ENCODE measurements around the gene CNTNAP3. TPM values are rescaled to one million over a fixed set of nuclear protein-coding genes. Genes with fewer than 3 reads are reported as not detected.
A peak's percentile ranks its signal among the peaks of the same experiment; 100 is the strongest.
"Not testable (repeated sequence)": the region's sequence is repeated elsewhere in the genome, so short reads cannot be mapped to it uniquely, and the experiment has no call there.

Gene CNTNAP3
- total RNA-seq, 1 experiment from 2014 or later, result 8.8 TPM

DNA sequence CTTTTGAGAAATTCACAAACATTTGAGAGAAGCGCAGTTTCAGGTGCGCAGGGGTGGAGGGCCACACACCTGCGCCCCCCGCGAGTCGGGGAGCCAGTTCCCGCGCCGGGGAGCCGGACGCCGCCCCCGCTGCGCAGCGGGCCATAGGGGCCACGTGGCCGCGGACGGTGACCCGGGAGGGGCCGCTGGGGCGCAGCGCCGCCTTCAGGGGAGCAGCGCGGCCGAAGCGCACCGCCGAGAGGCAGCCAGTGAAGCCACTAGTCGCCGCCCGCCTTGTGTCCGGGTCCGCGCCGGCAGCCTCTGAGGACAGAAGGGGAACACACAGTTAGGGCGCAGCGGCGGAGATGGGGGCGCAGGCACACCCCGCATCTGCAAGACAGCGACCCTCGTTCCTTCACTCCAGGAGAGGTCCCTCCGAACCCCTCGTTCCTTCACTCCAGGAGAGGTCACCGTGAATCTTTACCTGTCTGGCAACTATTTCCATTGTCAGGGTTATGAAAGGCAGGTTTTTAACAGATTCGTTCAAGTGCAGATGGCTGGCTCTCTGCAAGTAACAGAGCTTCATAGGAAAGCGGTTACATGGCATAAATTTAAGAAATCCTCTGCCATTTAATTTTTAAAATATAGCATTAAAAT, 209.2 kb downstream of the CNTNAP3 start:
- peak overlapping the region; percentile 23 to 37 for H3K4me3 ChIP-seq (ENCODE audit: low read depth in 2 of 2, low read length in 2 of 2)
- H3K9me3 ChIP-seq (ENCODE audit: control insufficient read depth, insufficient read depth, low read depth, low read length); in situ Hi-C loops (cut with HindIII; ENCODE audit: low pct_unique_long_range_greater_than_20kb, low sequenced_read_pairs); H3K27me3 ChIP-seq (ENCODE audit: control insufficient read depth, insufficient read depth, low read length); H3K36me3 ChIP-seq (ENCODE audit: control insufficient read depth, insufficient read depth, low read length); POLR2A ChIA-PET; H3K4me1 ChIP-seq (ENCODE audit: control insufficient read depth, insufficient read depth, low read length); H3K27ac ChIP-seq (ENCODE audit: low read length); DNase-seq (ENCODE audit: low read depth, low spot score); CTCF ChIA-PET; BruUV-seq (replicated peaks); intact Hi-C loops (cut with micrococcal nuclease; ENCODE audit: unreplicated experiment): not testable (repeated sequence)
- ATAC-seq, result peak; percentile 100
- peak; percentile 49 for TF ChIP-seq CTCF (IDR thresholded peaks at IDR 0.05)

DNA sequence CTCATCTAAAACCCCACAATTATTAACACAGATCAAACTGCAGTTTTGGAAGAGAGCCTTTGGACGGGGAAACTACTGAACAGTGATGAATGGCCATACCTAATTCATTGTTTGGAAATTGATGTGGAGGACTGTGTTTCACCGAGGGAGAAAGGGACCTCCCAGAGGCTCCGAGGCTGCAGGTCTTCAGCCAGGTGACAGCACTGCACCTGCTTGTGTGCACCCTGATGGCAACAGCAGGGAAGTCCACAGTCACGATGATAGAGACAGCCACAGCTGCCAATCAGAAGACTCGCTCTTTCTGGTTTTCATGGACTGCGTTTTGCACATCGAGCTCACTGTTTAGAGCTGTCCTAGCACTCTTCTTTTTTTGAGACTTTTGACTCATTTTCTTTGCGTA, 214.4 kb downstream of the CNTNAP3 start:
- BruUV-seq (replicated peaks); DNase-seq (ENCODE audit: low read depth, low spot score); in situ Hi-C loops (cut with HindIII; ENCODE audit: low pct_unique_long_range_greater_than_20kb, low sequenced_read_pairs); H3K27me3 ChIP-seq (ENCODE audit: control insufficient read depth, insufficient read depth, low read length); H3K9me3 ChIP-seq (ENCODE audit: control insufficient read depth, insufficient read depth, low read depth, low read length); H3K4me3 ChIP-seq (ENCODE audit: low read depth in 2 of 2, low read length in 2 of 2); ATAC-seq; POLR2A ChIA-PET; H3K4me1 ChIP-seq (ENCODE audit: control insufficient read depth, insufficient read depth, low read length); CTCF ChIA-PET; intact Hi-C loops (cut with micrococcal nuclease; ENCODE audit: unreplicated experiment); H3K27ac ChIP-seq (ENCODE audit: low read length); H3K36me3 ChIP-seq (ENCODE audit: control insufficient read depth, insufficient read depth, low read length): not testable (repeated sequence)

- intact Hi-C loops (cut with micrococcal nuclease; ENCODE audit: unreplicated experiment); in situ Hi-C loops (cut with HindIII; ENCODE audit: low pct_unique_long_range_greater_than_20kb, low sequenced_read_pairs); ATAC-seq; CTCF ChIA-PET; H3K4me1 ChIP-seq (ENCODE audit: control insufficient read depth, insufficient read depth, low read length); H3K36me3 ChIP-seq (ENCODE audit: control insufficient read depth, insufficient read depth, low read length); BruUV-seq (replicated peaks); H3K9me3 ChIP-seq (ENCODE audit: control insufficient read depth, insufficient read depth, low read depth, low read length); POLR2A ChIA-PET; DNase-seq (ENCODE audit: low read depth, low spot score); H3K27me3 ChIP-seq (ENCODE audit: control insufficient read depth, insufficient read depth, low read length); H3K27ac ChIP-seq (ENCODE audit: low read length); H3K4me3 ChIP-seq (ENCODE audit: low read depth in 2 of 2, low read length in 2 of 2): not testable (repeated sequence)
These were observed 220.3 kb downstream of the CNTNAP3 start for GRCh38 chr9:39067683-39068082.

- H3K9me3 ChIP-seq (ENCODE audit: control insufficient read depth, insufficient read depth, low read depth, low read length); BruUV-seq (replicated peaks); H3K4me3 ChIP-seq (ENCODE audit: low read depth in 2 of 2, low read length in 2 of 2); H3K27me3 ChIP-seq (ENCODE audit: control insufficient read depth, insufficient read depth, low read length); CTCF ChIA-PET; in situ Hi-C loops (cut with HindIII; ENCODE audit: low pct_unique_long_range_greater_than_20kb, low sequenced_read_pairs); intact Hi-C loops (cut with micrococcal nuclease; ENCODE audit: unreplicated experiment); H3K36me3 ChIP-seq (ENCODE audit: control insufficient read depth, insufficient read depth, low read length); POLR2A ChIA-PET; DNase-seq (ENCODE audit: low read depth, low spot score); ATAC-seq; H3K27ac ChIP-seq (ENCODE audit: low read length); H3K4me1 ChIP-seq (ENCODE audit: control insufficient read depth, insufficient read depth, low read length): not testable (repeated sequence)
These were observed 225.0 kb downstream of the CNTNAP3 start for GRCh38 chr9:39062966-39063365.

DNA sequence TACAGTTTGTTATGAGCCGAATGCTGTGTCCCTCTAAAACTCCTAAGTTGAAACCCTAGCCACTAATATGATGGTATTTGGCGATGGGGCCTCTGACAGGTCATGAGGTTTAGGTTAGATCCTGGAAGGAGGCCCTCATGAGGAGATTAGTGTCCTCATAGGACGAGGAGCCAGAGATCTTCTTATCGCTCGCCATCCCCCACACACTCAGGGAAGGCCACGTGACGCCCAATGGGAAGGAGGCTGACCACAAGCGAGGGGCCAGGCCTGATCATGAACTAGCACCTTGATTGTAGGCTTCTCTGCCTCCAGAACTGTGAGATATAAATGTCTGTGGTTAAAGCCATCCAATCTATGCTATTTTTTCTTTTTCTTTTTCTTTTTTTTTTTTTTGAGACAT, 233.5 kb downstream of the CNTNAP3 start:
- H3K36me3 ChIP-seq (ENCODE audit: control insufficient read depth, insufficient read depth, low read length); H3K9me3 ChIP-seq (ENCODE audit: control insufficient read depth, insufficient read depth, low read depth, low read length); H3K4me1 ChIP-seq (ENCODE audit: control insufficient read depth, insufficient read depth, low read length); CTCF ChIA-PET; intact Hi-C loops (cut with micrococcal nuclease; ENCODE audit: unreplicated experiment); in situ Hi-C loops (cut with HindIII; ENCODE audit: low pct_unique_long_range_greater_than_20kb, low sequenced_read_pairs); ATAC-seq; POLR2A ChIA-PET; H3K27me3 ChIP-seq (ENCODE audit: control insufficient read depth, insufficient read depth, low read length); H3K4me3 ChIP-seq (ENCODE audit: low read depth in 2 of 2, low read length in 2 of 2); BruUV-seq (replicated peaks); H3K27ac ChIP-seq (ENCODE audit: low read length); DNase-seq (ENCODE audit: low read depth, low spot score): not testable (repeated sequence)

DNA sequence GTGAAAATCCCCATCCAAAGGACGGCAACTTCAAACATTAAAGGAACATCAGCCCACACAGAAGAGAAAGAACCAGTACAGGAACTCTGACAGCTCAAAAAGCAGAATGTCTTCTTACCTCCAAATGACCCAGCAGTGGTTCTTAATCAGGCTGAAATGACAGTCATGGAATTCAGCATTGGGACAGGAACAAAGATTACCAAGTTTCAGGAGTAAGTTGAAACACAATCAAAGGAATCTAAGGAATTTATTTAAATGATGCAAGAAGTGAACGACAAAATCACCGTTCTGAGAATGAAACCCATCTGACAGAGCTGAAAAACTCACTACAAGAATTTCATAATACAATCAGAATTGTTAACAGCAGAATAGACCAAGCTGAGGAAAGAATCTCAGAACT, 241.1 kb downstream of the CNTNAP3 start:
- H3K36me3 ChIP-seq (ENCODE audit: control insufficient read depth, insufficient read depth, low read length); H3K4me3 ChIP-seq (ENCODE audit: low read depth in 2 of 2, low read length in 2 of 2); DNase-seq (ENCODE audit: low read depth, low spot score); ATAC-seq; H3K27ac ChIP-seq (ENCODE audit: low read length); H3K4me1 ChIP-seq (ENCODE audit: control insufficient read depth, insufficient read depth, low read length); BruUV-seq (replicated peaks); in situ Hi-C loops (cut with HindIII; ENCODE audit: low pct_unique_long_range_greater_than_20kb, low sequenced_read_pairs); CTCF ChIA-PET; POLR2A ChIA-PET; H3K27me3 ChIP-seq (ENCODE audit: control insufficient read depth, insufficient read depth, low read length); H3K9me3 ChIP-seq (ENCODE audit: control insufficient read depth, insufficient read depth, low read depth, low read length); intact Hi-C loops (cut with micrococcal nuclease; ENCODE audit: unreplicated experiment): not testable (repeated sequence)

DNA sequence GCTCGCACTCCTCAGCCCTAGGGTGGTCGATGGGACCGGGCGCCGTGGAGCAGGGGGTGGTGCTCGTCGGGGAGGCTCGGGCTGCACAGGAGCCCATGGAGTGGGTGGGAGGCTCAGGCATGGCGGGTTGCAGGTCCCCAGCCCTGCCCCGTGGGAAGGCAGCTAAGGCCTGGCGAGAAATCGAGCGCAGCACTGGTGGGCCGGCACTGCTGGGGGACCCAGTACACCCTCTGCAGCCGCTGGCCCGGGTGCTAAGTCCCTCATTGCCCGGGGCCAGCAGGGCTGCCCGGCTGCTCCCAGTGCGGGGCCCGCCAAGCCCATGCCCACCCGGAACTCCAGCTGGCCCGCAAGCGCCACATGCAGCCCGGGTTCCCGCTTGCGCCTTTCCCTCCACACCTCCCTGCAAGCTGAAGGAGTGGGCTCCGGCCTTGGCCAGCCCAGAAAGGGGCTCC, 245.6 kb downstream of the CNTNAP3 start:
- POLR2A ChIA-PET; H3K4me1 ChIP-seq (ENCODE audit: control insufficient read depth, insufficient read depth, low read length); H3K4me3 ChIP-seq (ENCODE audit: low read depth in 2 of 2, low read length in 2 of 2); BruUV-seq (replicated peaks); ATAC-seq; H3K9me3 ChIP-seq (ENCODE audit: control insufficient read depth, insufficient read depth, low read depth, low read length); intact Hi-C loops (cut with micrococcal nuclease; ENCODE audit: unreplicated experiment); H3K27me3 ChIP-seq (ENCODE audit: control insufficient read depth, insufficient read depth, low read length); H3K27ac ChIP-seq (ENCODE audit: low read length); DNase-seq (ENCODE audit: low read depth, low spot score); in situ Hi-C loops (cut with HindIII; ENCODE audit: low pct_unique_long_range_greater_than_20kb, low sequenced_read_pairs); H3K36me3 ChIP-seq (ENCODE audit: control insufficient read depth, insufficient read depth, low read length); CTCF ChIA-PET: not testable (repeated sequence)

Data from Panc1 (cell line).